GM19239 (cell line): ENCODE measurements around the gene GSTA5.
"Not testable (repeated sequence)": the region's sequence is repeated elsewhere in the genome, so short reads cannot be mapped to it uniquely, and the experiment has no call there.

ENCODE experiments used
- DNase-seq: peaks from one replicate; pipeline ENCODE4 v3.0.0; 2011; ENCODE audit warnings: low spot score; ENCODE audit not compliant: insufficient read length
- FAIRE-seq: peaks from 2 replicates; lab custom pipeline; 2011; peaks lifted over from hg19 to GRCh38; lab: Jason Lieb, UNC

The GSTA5 gene

DNA sequence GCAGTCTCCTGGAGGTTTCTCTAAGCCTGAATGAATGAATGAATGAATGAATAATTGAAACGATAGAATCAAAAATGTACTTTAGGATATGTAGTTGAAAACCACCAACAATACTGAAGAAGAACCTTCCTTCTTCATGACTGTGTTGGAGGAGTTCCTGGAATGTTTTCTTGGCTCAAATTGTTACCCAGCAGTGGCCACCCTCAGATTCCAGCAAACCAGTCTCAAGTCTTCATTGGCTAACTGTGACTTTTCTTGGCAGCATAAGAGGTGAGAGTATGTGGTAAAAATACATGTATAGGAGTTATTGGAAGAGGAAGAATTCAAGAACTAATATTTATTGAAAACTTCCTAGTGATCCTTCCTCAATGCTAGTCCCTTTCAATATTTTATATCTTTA, 41.3 kb downstream of the GSTA5 start:
- DNase-seq, FAIRE-seq: not testable (repeated sequence)

DNA sequence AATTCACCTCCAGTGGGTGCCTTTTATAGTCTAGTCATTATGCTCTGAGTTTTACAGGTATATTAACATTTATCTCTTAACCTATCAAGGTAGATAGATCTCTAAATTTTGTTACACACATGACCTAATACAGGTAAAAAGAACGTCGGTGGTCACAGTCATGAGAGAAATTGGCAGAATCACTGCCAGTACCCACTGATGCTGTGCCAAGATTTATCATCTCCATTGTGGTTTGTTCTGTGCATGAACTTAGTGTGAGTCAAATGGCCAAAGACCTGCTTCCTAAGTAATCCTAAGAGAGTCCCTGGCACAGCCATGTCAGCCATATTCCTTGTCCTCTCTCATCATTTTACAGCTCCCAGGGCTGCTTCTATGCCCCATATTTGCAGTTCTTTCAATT, 46.2 kb downstream of the GSTA5 start:
- not testable (repeated sequence) for DNase-seq, FAIRE-seq

GRCh38 chr6:52790861-52791260, 49.8 kb downstream of the GSTA5 start:
- DNase-seq: no peak
- no peak for FAIRE-seq

GRCh38 chr6:52789658-52790057, 51.0 kb downstream of the GSTA5 start:
- FAIRE-seq, DNase-seq: not testable (repeated sequence)

GRCh38 chr6:52788478-52788877, 52.1 kb downstream of the GSTA5 start:
- no peak for FAIRE-seq
- DNase-seq: no peak

DNA sequence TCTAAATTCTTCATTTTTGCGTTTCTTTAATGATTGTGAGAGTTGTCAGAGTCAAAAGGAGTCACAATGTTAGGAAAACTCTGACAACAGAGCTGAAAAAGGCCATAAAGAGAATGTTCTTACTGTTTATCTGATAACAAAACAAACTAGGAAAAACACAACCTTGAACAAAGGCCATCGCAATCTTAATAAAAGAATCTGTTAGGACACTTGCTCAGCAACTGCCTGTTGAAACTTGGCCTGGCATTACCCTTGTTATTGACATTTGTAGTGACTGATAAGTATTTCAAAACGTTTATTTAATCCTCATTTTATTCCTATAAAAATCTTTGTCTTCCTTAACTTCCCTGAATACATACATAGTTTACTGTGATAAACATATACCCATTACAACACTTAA, 52.7 kb downstream of the GSTA5 start:
- DNase-seq: no peak
- FAIRE-seq: no peak

DNA sequence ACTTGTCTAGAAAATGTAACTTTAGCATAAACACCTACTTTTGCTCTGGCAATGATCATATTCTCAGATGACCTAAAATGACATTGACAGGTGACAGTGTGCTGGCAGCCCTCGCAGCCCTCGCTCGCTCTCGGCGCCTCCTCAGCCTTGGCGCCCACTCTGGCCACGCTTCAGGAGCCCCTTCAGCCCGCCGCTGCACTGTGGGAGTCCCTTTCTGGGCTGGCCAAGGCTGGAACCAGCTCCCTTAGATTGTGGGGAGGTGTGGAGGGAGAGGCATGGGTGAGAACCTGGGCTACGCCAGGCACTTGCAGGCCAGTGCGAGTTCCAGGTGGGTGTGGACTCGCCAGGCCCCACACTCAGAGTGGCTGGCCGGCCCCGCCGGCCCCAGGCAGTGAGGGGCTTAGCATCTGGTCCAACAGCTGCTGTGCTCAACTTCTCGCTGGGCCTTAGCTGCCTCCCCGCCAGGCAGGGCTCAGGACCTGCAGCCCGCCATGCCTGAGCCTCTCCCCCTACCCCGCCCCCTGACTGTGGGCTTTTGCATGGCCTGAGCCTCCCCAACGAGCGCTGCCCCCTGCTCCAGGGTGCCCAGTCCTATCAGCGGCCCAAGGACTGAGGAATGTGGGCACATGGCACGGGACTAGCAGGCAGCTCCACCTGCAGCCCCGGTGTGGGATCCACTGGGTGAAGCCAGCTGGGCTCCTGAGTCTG, 54.2 kb downstream of the GSTA5 start:
- no peak for FAIRE-seq
- no peak for DNase-seq

- not testable (repeated sequence) for DNase-seq, FAIRE-seq
These were observed 57.8 kb downstream of the GSTA5 start for GRCh38 chr6:52782696-52783274.

DNA sequence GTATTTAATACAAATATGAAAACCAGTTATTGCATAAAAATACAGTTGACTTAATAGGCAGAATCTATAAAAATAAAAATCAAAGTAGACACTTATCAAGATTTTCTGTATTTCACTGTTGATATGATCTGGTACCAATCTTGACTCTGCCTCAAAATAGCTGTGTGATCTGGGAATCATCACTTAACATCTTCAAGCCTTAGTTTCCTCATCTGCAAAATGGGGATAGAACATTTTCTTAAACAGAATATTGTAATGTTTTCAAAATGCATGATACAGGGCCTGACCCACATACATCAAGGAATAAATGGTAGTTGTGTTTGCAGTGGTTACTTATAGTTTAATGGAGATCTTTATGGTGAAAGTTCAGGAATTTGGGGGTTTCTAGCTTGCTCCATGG, 58.4 kb downstream of the GSTA5 start:
- not testable (repeated sequence) for FAIRE-seq, DNase-seq
